ENCODE measurements around the gene EGLN2.
"Not testable (repeated sequence)": the region's sequence is repeated elsewhere in the genome, so short reads cannot be mapped to it uniquely, and the experiment has no call there.

Gene EGLN2

DNA sequence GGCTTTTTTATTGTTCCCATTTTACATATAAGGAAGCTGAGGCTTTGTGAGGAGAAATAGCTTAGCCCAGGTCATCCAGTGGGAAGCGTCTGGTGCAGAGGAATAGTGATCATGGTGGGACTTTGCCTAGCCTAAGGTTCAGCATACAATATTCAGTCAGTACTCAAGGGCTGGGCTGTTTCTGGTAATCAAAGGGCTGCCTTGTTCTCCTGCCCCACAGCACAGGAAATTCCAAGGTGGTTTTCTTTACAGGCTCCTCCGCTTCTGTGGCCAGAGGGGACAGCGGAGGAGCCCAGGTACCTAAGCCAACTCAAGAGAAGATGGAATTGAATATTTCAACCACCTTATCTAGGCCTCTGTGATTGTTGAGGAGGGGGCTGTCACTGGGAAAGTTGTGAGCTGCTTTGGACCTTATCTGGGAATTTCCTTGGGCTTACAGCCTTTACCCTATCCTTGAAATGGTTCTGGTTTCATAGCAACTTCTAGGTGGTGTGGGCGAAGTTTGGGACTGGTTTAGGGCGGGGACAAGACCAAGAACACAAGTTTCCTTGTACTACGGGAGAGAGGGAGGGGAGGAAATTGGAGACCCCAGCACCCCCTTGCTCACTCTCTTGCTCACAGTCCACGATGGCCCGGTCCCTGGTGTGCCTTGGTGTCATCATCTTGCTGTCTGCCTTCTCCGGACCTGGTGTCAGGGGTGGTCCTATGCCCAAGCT is 23.9 kb upstream of the EGLN2 start, which contains the start of gene MIA:
TSS of gene MIA (plus strand) at position 606 of the 716 bp plus-strand sequence. CDS start at position 628, 22 bp downstream.
- H3K4me3 ChIP-seq, result no peak within 1 kb of the TSS
- peak within 1 kb of the TSS in 7 of 21 experiments; percentile 16 to 89 (median 50) for H3K27ac ChIP-seq

DNA sequence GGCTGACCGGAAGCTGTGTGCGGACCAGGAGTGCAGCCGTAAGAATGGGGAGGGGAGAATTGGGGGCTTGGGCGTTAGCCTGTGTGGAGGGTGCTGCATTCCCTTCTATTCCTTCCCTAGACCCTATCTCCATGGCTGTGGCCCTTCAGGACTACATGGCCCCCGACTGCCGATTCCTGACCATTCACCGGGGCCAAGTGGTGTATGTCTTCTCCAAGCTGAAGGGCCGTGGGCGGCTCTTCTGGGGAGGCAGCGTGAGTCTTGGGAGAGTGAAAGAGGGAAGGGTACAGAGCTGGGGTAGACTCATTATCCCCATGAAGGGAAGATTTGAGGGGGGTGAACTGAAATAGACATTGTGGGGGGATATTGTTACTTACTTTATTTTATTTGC is 23.4 kb upstream of the EGLN2 start:
- H3K27ac ChIP-seq, result peak overlapping the region in 4 of 21 experiments; percentile 30 to 58 (median 52)

DNA sequence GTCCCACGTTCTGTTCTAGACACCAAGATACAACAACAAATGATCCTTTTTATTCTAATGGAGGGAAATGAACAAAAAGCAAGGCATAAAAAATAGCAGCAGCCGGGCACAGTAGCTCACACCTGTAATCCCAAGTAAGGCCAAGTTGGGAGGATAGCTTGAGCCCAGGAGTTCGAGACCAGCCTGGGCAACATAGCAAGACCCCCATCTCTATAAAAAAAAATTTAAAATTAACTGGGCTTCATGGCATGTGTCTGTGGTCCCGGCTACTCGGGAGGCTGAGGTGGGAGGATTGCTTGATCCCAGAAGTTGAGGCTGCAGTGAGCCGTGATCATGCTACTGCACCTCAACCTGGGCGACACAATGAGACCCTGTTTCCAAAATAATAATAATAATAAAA is 22.6 kb upstream of the EGLN2 start:
- peak overlapping the region in 11 of 21 experiments; percentile 89 to 99 (median 93) for H3K27ac ChIP-seq
- H3K4me3 ChIP-seq, result no peak overlapping the region

More for the DNA sequence above, 23.4 kb upstream of the EGLN2 start:
- H3K4me3 ChIP-seq, result no peak overlapping the region

- peak overlapping the region; percentile 53 to 83 (median 71) for H3K4me3 ChIP-seq
- H3K27ac ChIP-seq, result peak overlapping the region; percentile 68 to 99 (median 94)
Measured at GRCh38 chr19:40776932-40777644, 21.9 kb upstream of the EGLN2 start.

DNA sequence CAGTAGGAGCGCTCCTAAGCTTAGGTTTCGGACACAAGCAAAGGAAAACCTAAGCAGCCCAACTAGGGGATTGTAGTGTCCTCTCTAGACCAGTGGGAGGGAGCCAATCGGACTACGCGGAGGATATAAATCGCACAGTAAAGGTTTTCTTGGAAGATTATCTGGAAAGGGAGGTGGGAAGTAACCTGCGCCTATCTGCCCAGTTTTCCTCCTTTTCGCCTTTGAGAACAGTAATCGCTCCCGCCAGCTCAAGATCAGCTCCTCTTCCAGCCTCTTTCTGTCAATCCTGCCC is 21.4 kb upstream of the EGLN2 start:
- H3K4me3 ChIP-seq, result peak overlapping the region; percentile 53 to 83 (median 71)
- peak overlapping the region; percentile 68 to 99 (median 94) for H3K27ac ChIP-seq

- peak within 1 kb of the TSS; percentile 53 to 83 (median 71) for H3K4me3 ChIP-seq
Measured at GRCh38 chr19:40777937-40778705, 20.9 kb upstream of the EGLN2 start, which contains the start of gene RAB4B. TSS of gene RAB4B (plus strand) at chr19:40778247. CDS start at chr19:40778376, 129 bp downstream.

GRCh38 chr19:40778706-40779284 is 20.2 kb upstream of the EGLN2 start:
- H3K4me3 ChIP-seq, result peak overlapping the region; percentile 53 to 83 (median 71)
- H3K27ac ChIP-seq, result peak overlapping the region in 19 of 21 experiments; percentile 84 to 99 (median 94)

More at GRCh38 chr19:40777937-40778705, 20.9 kb upstream of the EGLN2 start, which contains the start of gene RAB4B:
- H3K27ac ChIP-seq, result peak within 1 kb of the TSS; percentile 68 to 99 (median 94)

DNA sequence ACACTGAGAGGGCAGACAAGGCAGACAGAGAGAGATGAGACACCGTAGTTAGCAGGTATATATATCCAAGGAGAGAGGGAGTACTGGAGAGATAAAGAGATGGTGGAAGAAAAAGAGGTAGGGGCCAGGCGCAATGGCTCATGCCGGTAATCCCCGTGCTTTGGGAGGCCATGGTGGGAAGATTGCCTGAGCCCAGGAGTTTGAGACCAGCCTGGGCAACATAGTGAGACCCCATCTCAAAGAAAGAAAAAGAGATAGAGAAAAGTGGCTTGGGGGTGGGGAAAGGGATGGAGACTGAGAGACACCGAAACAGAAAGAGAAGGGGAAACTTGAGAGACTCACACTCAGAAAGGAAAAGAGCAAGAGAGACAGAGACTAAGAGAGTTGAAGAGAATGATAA is 18.4 kb upstream of the EGLN2 start:
- no peak overlapping the region for H3K27ac ChIP-seq
- no peak overlapping the region for H3K4me3 ChIP-seq

DNA sequence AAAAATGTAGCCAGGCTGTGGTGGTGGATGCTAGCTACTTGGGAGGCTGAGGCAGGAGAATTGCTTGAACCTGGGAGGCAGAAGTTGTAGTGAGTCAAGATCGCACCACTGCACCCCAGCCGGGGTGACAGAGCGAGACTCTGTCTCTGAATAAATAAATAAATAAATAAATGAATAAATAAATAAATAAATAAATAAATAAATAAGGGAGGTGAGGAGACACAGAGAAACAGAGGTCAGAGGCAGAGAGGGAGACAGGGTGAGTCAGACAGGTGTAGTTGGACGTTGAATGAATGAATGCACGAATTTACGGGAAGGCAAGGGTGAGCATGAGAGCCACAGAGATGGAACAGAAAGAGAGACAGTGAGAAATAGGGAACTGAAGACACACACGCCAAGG is 17.9 kb upstream of the EGLN2 start:
- H3K27ac ChIP-seq, result no peak overlapping the region
- H3K4me3 ChIP-seq, result no peak overlapping the region

DNA sequence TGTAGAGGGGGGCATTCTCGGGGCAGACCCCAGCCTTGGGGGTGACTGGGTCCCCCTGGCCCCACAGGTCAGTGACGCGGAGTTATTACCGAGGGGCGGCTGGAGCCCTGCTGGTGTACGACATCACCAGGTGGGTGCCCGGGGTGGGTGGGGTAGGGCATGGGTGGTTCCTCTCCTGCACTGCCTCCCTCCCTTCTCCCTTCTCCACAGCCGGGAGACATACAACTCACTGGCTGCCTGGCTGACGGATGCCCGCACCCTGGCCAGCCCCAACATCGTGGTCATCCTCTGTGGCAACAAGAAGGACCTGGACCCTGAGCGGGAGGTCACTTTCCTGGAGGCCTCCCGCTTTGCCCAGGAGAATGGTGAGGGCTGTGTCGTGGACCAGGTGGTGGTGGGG is 15.3 kb upstream of the EGLN2 start:
- no peak overlapping the region for H3K4me3 ChIP-seq
- H3K27ac ChIP-seq, result no peak overlapping the region

DNA sequence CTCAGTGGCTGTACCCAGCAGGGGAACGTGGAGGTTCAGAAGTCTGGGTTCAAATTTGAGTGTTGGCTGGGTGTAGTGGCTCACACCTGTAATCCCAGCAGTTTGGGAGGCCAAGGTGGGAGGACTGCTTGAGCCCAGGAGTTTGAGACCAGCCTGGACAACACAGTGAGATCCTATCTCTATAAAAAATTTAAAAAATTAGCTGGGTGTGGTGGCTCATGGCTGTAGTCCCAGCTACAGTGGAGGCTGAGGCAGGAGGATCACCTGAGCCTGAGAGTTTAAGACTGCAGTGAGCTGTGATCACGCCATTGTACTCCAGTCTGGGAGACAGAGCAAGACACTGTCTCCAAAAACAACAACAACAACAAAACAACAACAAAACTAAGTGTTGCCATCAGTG is 14.8 kb upstream of the EGLN2 start:
- H3K4me3 ChIP-seq, H3K27ac ChIP-seq: not testable (repeated sequence)

DNA sequence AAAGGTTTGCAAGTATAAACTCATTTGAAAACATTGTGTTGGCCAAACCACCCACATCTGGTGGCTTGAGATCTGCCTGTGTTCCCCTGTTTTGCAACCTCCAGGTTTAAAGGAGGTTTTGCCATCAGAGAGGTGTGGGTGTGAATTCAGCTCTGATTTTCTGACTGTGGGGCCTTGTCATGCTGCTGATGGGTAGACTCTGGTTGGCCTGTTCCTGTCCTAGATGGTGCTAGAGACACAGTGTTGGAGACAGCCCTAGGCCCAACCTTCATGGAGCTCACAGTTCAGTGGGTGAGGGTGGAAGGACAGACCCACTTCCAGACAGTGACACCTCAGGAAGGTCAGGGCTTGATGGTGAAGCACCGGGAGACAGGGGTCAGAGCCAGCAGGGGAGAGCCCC is 13.5 kb upstream of the EGLN2 start:
- Histone ChIP-seq H3K27ac (no peak overlapping the region), H3K4me3 (no peak overlapping the region)

DNA sequence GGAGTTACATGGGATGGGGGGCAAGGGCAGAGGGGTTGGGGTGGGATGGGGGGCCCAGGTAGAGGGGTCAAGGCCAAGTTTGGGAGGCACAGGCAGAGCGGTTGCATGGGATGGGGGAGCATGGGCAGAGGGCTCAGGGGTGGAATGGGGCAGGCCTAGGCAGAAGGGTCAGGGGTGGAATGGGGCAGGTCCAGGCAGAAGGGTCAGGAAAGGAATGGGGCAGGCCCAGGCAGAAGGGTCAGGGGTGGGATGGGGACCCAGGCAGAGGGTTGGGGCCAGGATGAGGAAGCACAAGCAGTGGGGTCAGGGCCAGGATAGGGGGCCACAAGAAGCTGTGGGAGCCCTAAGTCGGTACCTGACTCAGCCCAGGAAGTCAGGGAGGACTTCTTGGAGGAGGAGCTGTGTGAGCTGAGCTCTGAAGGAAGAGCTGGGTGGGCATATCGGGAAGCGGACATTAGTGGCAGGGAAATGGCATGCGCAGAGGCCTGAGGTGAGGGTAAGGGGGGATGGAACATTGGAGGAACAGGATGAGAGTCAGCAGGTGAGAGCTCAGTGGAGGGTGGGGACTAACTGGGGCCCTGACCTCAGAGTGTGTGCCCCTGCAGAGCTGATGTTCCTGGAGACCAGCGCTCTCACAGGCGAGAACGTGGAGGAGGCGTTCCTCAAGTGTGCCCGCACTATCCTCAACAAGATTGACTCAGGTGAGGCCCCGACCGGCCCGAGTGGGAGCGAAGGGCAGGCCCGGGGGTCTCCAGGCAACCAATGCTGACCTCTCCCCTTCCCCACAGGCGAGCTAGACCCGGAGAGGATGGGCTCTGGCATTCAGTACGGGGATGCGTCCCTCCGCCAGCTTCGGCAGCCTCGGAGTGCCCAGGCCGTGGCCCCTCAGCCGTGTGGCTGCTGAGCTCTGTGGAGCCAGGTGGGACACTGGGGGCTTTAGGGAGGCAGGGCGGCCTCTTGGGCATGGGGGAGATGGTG is 12.6 kb upstream of the EGLN2 start:
- peak overlapping the region in 1 of 21 experiments; percentile 34 for H3K27ac ChIP-seq
- no peak overlapping the region for H3K4me3 ChIP-seq

DNA sequence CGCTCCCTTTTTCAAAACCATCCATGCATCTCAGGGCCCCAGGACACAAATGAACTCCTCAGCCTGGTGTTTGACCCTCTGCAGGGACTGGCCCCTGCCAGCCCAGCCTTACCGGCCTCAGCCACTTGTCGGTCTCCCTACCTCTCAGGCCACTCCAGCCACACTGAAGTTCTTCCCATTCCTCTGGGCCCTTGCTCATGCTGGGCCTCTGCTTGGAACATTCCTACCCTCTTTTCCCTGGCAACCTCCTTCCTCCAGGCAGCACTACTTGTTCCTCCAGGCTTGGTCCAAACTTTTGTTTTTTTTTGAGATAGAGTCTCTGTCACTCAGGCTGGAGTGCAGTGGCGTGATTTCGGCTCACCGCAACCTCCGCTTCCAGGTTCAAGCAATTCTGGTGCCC is 7.6 kb upstream of the EGLN2 start:
- Histone ChIP-seq H3K27ac (no peak overlapping the region), H3K4me3 (no peak overlapping the region)

DNA sequence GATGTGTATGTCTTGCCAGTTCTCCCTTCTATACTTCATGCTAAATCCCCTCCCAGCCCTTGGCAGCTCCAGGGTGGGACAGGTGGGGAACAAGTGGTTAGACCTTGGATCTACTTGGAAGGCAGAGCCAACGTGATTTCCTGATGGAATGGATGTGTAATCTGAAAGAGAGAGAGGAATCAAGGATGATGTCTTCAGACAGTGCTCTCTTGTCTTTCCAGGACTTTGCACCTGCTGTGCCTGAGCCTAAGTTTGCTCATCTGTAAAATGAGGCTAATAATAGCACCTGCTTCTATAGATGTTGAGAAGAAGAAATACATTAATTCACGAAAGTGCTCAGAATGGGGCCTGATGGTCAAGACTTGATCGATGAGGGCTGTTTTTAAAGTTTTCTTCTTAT is 7.0 kb upstream of the EGLN2 start:
- peak overlapping the region in 1 of 21 experiments; percentile 9 for H3K27ac ChIP-seq

DNA sequence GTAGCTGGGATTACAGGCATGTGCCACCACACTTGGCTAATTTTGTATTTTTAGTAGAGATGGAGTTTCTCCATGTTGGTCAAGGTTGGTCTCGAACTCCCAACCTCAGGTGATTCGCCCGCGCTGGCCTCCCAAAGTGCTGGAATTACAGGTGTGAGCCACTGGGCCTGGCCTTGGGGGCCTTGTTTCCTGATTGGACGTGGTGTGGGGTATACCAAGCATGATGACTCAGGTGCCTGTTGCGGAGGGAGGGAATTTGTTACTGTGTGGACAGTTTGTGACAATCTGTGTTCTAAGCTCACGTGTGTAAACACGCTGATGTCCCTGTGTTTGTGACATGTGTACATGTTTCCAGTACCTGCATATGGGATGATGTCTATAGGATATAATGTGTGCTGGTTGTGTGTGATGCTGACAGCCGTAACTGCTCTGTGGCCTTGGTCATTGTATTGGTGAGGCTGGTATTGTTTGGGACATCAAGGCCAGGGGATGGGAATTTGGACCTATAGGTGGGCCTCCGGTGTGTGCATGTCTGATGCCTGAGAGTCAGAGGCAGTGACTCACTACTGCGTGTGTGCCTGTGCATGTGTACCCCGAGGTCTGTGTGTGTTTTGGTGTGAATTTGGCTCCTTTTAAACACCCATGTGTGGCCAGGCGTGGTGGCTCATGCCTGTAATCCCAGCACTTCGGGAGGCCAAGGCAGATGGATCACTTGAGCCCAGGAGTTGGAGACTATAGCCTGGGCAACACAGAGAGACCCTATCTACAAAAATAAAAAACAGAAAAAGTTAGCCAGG is 1.6 kb upstream of the EGLN2 start:
- peak overlapping the region in 17 of 21 experiments; percentile 1 to 99 (median 87) for H3K27ac ChIP-seq
- peak overlapping the region in 3 of 7 experiments; percentile 73 to 97 (median 93) for H3K4me3 ChIP-seq

More for the DNA sequence above, 7.0 kb upstream of the EGLN2 start:
- no peak overlapping the region for H3K4me3 ChIP-seq

DNA sequence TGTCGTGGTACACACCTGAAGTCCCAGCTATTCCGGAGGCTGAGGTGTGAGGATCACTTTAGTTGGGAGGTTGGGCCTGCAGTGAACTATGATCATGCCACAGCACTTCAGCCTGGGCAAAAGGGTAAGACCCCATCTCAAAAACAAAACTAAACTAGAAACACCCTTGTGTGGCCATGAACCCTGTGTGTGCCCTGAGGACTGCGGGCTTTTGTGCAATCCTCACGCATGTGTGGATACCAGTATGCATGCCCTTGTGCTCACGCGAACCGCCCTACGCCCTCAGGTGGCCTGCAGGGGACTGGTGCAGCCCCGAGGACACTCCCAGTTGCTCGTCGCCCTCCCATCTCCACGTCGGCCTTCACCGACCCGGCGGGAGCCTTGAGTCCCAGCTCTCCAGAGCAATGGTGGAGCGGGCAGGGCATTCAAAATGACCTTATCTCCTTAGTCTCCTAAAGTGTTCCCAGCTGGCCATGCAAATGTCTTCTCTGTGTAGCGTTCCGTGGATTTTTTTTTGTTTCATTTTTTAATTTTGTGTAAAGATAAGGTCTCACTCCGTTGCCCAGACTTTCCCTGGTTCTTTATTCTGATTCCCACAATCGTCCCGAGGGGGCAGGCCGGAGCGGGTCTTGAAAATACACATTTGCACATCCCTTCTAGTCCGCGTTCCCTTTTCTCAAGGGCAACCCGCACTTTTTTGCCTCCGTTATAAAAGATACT is 868 bp upstream of the EGLN2 start:
- H3K4me3 ChIP-seq, result peak overlapping the region; percentile 69 to 97 (median 93)
- H3K27ac ChIP-seq, result peak overlapping the region in 20 of 21 experiments; percentile 1 to 99 (median 86)

All from skin epidermis (tissue), 12 donors.